SK-N-SH (cell line): ENCODE measurements around the gene ADAMTS6. TPM values are rescaled to one million over a fixed set of nuclear protein-coding genes. Genes with fewer than 3 reads are reported as not detected.

Experiments
- CTCF ChIA-PET: fragments of 300-600, 350-600 bp; formaldehyde crosslinking; extraction: SDS; loops from one replicate; lab custom pipeline; 2021; lab: Yijun Ruan, JAX
- POLR2A ChIA-PET: fragments of 350-600 bp; sonication (Branson Sonifier 250); formaldehyde crosslinking; extraction: SDS; loops from one replicate; lab custom pipeline; 2020; ENCODE audit warnings: antibody characterized with exemption, inconsistent platforms; lab: Yijun Ruan, JAX
- DNase-seq: peaks from one replicate; pipeline ENCODE4 v3.0.0; 2012
- H2AFZ ChIP-seq: fragments of 200-600 bp; sonication (generic); 2 replicates; pipeline ENCODE4 v1.8.1; 2016; ENCODE audit warnings: antibody characterized with exemption, mild to moderate bottlenecking, low read depth
- H3F3A ChIP-seq: fragments of 200-600 bp; sonication (generic); replicated peaks from 2 replicates; pipeline ENCODE3; 2016; ENCODE audit warnings: antibody characterized with exemption, mild to moderate bottlenecking; ENCODE audit not compliant: insufficient read depth
- H3K27ac ChIP-seq, 2 experiments: fragments of 200-500 bp in 1 of 2; fragments of 200-600 bp in 1 of 2; sonication (Bioruptor generic) in 1 of 2; sonication (generic), shearing (Covaris generic) in 1 of 2; 2 replicates each; pipeline versions ENCODE4 v1.5.1 to v1.6.1; 2014 to 2016; ENCODE audit warnings: low read depth in 2 of 2, inconsistent platforms in 1 of 2, low read length in 1 of 2, mild to moderate bottlenecking in 1 of 2, mixed read lengths in 1 of 2
- H3K27me3 ChIP-seq: fragments of 200-600 bp; sonication (generic), shearing (Covaris generic); 2 replicates; pipeline ENCODE4 v1.6.1; 2016; ENCODE audit warnings: mixed run types; ENCODE audit not compliant: insufficient read depth
- H3K36me3 ChIP-seq, 2 experiments: fragments of 200-500 bp in 1 of 2; fragments of 200-600 bp in 1 of 2; sonication (Bioruptor generic) in 1 of 2; sonication (generic) in 1 of 2; replicated peaks in 1 of 2; 2 replicates each; pipeline versions ENCODE3 to v1.5.1; 2014 to 2016; ENCODE audit warnings: low read length in 1 of 2, mild to moderate bottlenecking in 1 of 2; ENCODE audit not compliant: insufficient read depth in 2 of 2, control insufficient read depth in 1 of 2
- H3K4me1 ChIP-seq, 2 experiments: fragments of 200-500 bp in 1 of 2; fragments of 200-600 bp in 1 of 2; sonication (Bioruptor generic) in 1 of 2; sonication (generic), shearing (Covaris generic) in 1 of 2; 2 replicates each; pipeline versions ENCODE4 v1.5.1 to v1.6.1; 2014 to 2016; ENCODE audit warnings: low read depth in 1 of 2, low read length in 1 of 2, mixed run types in 1 of 2; ENCODE audit not compliant: insufficient read depth in 2 of 2, control insufficient read depth in 1 of 2
- H3K4me2 ChIP-seq: fragments of 200-600 bp; sonication (generic), shearing (Covaris generic); 2 replicates; pipeline ENCODE4 v1.6.1; 2017; ENCODE audit warnings: mixed run types
- H3K4me3 ChIP-seq, 2 experiments: fragments of 200-500 bp in 1 of 2; fragments of 200-600 bp in 1 of 2; sonication (Bioruptor generic) in 1 of 2; sonication (generic), shearing (Covaris generic) in 1 of 2; 2 replicates each; pipeline versions ENCODE4 v1.5.1 to v1.8.1; 2014 to 2016; ENCODE audit warnings: low read depth in 2 of 2, inconsistent platforms in 1 of 2, low read length in 1 of 2, mild to moderate bottlenecking in 1 of 2, mixed read lengths in 1 of 2, moderate library complexity in 1 of 2
- H3K79me2 ChIP-seq: fragments of 200-600 bp; sonication (generic); 2 replicates; pipeline ENCODE4 v1.8.1; 2017; ENCODE audit warnings: mild to moderate bottlenecking; ENCODE audit not compliant: insufficient read depth
- H3K9ac ChIP-seq: fragments of 200-600 bp; sonication (generic); 2 replicates; pipeline ENCODE4 v1.6.1; 2017; ENCODE audit warnings: mixed run types
- H3K9me2 ChIP-seq: fragments of 200-600 bp; sonication (generic); 2 replicates; pipeline ENCODE4 v1.6.1; 2017; ENCODE audit warnings: mixed run types
- H3K9me3 ChIP-seq: fragments of 200-600 bp; sonication (generic); 2 replicates; pipeline ENCODE4 v1.6.1; 2017; ENCODE audit warnings: mixed run types, mild to moderate bottlenecking, moderate library complexity
- H4K20me1 ChIP-seq: fragments of 200-600 bp; sonication (generic); 2 replicates; pipeline ENCODE4 v1.6.1; 2017; ENCODE audit warnings: mild to moderate bottlenecking, mixed run types; ENCODE audit not compliant: insufficient read depth
- CHD2 ChIP-seq: fragments of 150-350 bp; IDR thresholded peaks from 2 replicates; pipeline ENCODE4 v1.6.1; 2018; ENCODE audit warnings: low read length; ENCODE audit not compliant: partially characterized antibody
- IRF3 ChIP-seq: fragments of 150-350 bp; IDR thresholded peaks from 2 replicates; pipeline ENCODE4 v1.6.1; 2016; ENCODE audit warnings: mild to moderate bottlenecking, low read depth, low read length
- MAX ChIP-seq: IDR thresholded peaks from 2 replicates; pipeline ENCODE4 v1.4.0; 2012; ENCODE audit warnings: low read depth
- NFIC ChIP-seq: IDR thresholded peaks from 2 replicates; pipeline ENCODE4 v1.4.0; 2012; ENCODE audit warnings: borderline replicate concordance
- NRF1 ChIP-seq: IDR thresholded peaks from 2 replicates; pipeline ENCODE4 v1.6.1; 2012; ENCODE audit warnings: low read depth, mild to moderate bottlenecking, low read length
- REST ChIP-seq: IDR thresholded peaks from 2 replicates; pipeline ENCODE4 v1.6.1; 2012; ENCODE audit warnings: mild to moderate bottlenecking, low read depth, low read length, moderate library complexity
- SMC3 ChIP-seq: IDR thresholded peaks from 2 replicates; pipeline ENCODE4 v1.6.1; 2012; ENCODE audit warnings: low read depth, low read length, improper control_type of control experiment
- TCF12 ChIP-seq: IDR thresholded peaks from 2 replicates; pipeline ENCODE4 v1.4.0; 2012
- USF2 ChIP-seq: fragments of 150-350 bp; IDR thresholded peaks from 2 replicates; pipeline ENCODE4 v1.6.1; 2017; ENCODE audit warnings: antibody characterized with exemption, low read length, low read depth, borderline replicate concordance
- ZBTB33 ChIP-seq: IDR thresholded peaks from 2 replicates; pipeline ENCODE4 v1.4.0; 2012; ENCODE audit warnings: low read depth, borderline replicate concordance
- WGBS: methylation state at CpG from one replicate; pipeline ENCODE4 v1.1.6; 2017; ENCODE audit warnings: low lambda C conversion rate; 5-methylcytosine and 5-hydroxymethylcytosine counted together
- polyA plus RNA-seq, 3 experiments: library from polyadenylated mRNA; depleted of rRNA; stranded (reverse); fragments of >200 nt; gene quantifications; 2 replicates each; pipeline ENCODE4 v1.2.3, GENCODE V29; 2012

ADAMTS6 gene
- polyA plus RNA-seq, 1 of the 3 experiments (the other 2 are of a cell fraction): 15.0 TPM

GRCh38 chr5:65268525-65268924 is 213.2 kb downstream of the ADAMTS6 start:
- H3K9me3 ChIP-seq: no peaks in the 10 kb centered on the region
- no peaks in the 10 kb centered on the region for H4K20me1 ChIP-seq

More at GRCh38 chr5:65268525-65268924, 213.2 kb downstream of the ADAMTS6 start:
- H3K4me3 ChIP-seq: no peak overlapping the region
- no peak for TF ChIP-seq CHD2
- TF ChIP-seq SMC3: no peak
- no peak for TF ChIP-seq TCF12
- TF ChIP-seq NFIC: no peak
- TF ChIP-seq REST: no peak
- no peak for TF ChIP-seq USF2
- no peak for TF ChIP-seq IRF3
- no peak for TF ChIP-seq ZBTB33
- TF ChIP-seq MAX: no peak
- no peak for TF ChIP-seq NRF1
- TF ChIP-seq, all 33 proteins: peak for 0
- H3K9ac ChIP-seq: no peak overlapping the region
- no peaks in the 10 kb centered on the region for H3K27me3 ChIP-seq
- H3K9me2 ChIP-seq: no peaks in the 10 kb centered on the region
- peaks cover 2 to 79% of the 10 kb centered on the region in 2 experiments for H3K36me3 ChIP-seq
- ChIA-PET CTCF (no interaction called here), POLR2A (no interaction called here)
- WGBS: 93% methylated on average over 8 of the region's 8 CpGs
- no peak overlapping the region for H2AFZ ChIP-seq
- DNase-seq: no peak
- H3K79me2 ChIP-seq: no peaks in the 10 kb centered on the region
- peaks cover 31% of the 10 kb centered on the region for H3F3A ChIP-seq
- H3K4me1 ChIP-seq: no peaks in the 10 kb centered on the region; a peak in 2 of 4 replicates
- no peak overlapping the region for H3K27ac ChIP-seq
- no peak overlapping the region for H3K4me2 ChIP-seq
